HG03175 (cell line): ENCODE results near the gene RRP36.
"Not testable (repeated sequence)": the region's sequence is repeated elsewhere in the genome, so short reads cannot be mapped to it uniquely, and the experiment has no call there.

Experiments used
- ATAC-seq: cut with Tn5 transposase; IDR thresholded peaks from one replicate; pipeline ENCODE4 v1.9.1; 2021; ENCODE audit warnings: mild to moderate bottlenecking, moderate library complexity; ENCODE audit not compliant: unreplicated experiment

Gene RRP36, protein sequence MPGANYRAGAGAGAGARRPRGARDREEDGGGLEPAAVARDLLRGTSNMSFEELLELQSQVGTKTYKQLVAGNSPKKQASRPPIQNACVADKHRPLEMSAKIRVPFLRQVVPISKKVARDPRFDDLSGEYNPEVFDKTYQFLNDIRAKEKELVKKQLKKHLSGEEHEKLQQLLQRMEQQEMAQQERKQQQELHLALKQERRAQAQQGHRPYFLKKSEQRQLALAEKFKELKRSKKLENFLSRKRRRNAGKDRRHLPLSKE

DNA sequence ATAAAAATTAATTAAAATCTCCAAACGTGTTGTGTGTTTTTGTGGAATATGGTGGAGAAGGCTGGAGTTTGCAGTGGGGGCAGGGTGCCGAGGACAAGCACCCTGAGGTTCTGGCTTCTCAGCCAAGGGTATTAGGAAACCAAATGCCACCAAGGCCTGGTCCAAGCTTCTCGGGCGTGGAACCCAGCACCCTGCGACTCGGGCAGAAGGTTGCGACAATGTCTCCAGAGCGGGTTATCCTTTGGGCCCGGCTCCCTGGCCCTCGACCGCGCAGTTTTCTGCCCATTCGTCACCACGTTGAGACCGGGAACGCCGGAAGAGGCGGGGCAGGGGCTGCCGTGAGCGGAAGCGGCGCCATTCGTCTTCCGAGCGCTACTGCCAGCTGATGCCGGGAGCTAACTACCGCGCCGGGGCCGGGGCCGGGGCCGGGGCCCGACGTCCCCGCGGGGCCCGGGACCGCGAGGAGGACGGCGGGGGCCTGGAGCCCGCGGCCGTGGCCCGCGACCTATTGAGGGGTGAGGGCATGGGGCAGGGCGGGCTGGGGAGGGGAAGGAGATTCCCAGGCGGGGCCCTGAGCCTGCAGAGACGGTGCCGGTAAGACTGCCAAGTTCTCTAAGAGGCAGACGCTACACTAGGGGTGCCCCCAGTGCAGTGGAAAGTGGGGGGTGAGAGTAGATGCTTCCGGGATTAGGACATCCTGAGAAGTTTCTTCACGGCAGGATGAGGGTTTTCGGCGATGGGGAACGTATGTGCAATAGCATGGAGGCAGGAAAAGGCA, at the start of gene RRP36:
Gene RRP36 (plus strand): TSS at position 354 of the 778 bp plus-strand sequence. CDS start 32 bp downstream, at position 386.
- ATAC-seq, result peak; percentile 69

DNA sequence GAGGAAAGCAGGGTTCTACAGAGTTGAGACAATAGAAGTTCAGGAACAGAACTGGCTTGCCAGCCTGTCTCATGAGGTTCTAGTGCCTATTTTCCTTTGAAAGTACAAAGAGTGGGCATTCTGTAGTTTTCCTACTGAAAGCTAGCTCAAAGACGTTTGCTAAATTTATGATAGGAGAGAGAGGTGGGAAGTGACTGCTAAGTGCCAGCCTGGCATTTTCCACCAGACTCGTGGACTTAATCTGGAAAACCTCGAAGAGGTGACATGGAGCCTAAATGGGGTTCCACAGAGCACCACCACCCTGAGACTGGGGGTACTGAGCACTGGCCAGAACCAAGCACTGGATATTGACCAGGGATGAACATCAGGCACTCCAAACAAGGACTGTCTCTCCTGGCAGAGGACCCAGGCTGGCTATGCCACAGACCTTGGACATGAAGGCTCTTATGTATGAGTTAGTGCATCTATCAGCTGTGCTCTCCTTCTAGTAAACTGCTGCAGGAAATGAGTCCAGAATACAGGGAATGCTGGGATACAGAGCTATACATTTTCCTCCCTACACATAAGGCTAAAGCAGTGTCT, 49.6 kb upstream of the RRP36 start:
- ATAC-seq, result no peak

- no peak for ATAC-seq
Measured at GRCh38 chr6:42973926-42974325, 47.5 kb upstream of the RRP36 start.

DNA sequence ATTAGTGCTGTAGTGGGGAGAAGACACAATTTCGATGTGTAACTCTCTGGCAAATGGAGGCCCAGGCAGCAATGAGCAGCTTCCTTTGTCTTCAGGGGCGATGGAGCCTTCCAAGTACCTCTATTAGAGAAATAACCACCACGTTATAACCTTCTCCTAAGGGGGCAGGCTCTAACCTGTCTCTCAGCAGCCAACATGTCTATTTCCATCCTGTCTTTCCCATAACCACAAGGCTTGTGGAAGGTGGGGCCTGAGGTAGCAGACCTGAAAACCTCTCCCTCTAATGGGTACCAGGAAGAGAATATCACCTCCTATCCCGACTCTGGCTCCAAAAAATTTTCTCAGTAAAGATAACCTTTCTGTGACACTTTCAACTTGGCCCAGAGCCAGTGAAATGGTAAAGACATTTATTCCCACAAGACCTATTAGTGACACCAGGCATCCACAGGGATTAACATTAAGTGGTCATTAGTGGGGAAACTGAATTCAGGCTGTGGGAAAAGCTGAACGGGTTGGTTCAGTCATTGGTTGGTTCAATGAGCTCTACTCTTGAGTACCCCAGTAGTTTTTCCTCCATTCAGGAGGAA, 46.4 kb upstream of the RRP36 start:
- no peak for ATAC-seq

GRCh38 chr6:42978487-42978838, 43.0 kb upstream of the RRP36 start:
- ATAC-seq, result peak; percentile 24

- peak; percentile 96 for ATAC-seq
Measured at GRCh38 chr6:42978839-42979522, 42.4 kb upstream of the RRP36 start, which contains the start of gene PEX6. PEX6 (minus strand) TSS chr6:42979181; CDS start chr6:42979150, 31 bp downstream.

DNA sequence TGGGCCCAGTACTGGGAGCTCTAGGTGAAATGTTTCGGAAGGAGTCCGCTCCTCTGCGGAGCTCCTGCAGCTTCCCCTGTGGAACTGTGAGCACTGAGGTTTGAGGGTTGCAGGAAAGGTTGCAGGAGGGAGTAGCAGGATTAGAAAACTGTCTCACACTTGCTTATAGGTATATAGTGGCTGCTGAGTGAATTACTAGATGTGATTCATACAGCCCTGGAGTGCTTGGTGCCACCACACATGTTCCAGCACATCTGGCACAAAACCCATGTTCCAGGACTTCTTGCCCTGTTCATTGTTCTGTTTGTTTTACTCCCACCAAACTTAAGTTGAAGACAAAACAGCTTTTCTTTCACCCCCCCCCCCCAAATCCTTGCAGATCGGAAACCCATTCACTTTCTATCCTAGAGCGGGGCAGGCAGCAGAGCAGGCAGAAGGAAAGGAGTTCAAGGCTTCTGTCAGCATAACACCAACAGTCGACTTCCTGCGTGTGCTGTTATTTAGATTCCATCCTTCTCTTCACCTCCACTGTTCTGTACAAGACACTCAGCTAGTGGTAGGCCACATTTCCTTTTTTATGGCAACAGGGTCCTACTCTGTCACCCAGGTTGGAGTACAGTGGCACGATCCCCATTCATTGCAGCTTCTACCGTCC, 41.8 kb upstream of the RRP36 start:
- ATAC-seq, result no peak

GRCh38 chr6:42981836-42982235, 39.6 kb upstream of the RRP36 start:
- ATAC-seq, result no peak

- peak; percentile 92 for ATAC-seq
Measured at GRCh38 chr6:42984001-42984923, 37.2 kb upstream of the RRP36 start, which contains the start of gene PPP2R5D. PPP2R5D (plus strand) TSS chr6:42984570; CDS start chr6:42984678, 108 bp downstream.

DNA sequence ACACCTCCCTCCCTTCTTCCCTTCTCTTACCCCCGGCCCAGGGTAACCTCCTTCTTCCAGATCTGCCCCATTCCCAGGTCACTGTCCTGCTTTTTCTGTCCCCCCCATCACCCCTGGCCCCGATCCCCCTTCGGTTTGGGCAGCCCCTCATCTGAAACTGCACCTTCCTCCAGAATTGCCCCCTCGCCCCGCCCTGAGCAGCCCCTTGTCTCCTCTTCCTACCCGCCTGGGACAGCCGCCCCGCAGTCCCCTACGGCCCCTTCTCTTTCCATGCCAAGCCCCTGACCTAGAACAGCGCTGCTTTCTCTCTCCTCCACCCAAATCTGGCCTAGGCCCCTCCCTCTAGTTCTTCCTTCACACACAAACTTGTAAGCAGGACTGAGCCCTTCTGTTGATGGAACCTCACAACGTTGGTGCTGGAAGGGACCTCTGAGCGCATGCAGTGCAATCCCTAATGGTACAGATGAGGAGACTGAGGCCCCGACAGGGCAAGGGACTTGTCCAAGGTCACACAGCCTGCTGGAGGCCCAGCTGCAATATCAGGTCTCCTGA, 36.4 kb upstream of the RRP36 start:
- ATAC-seq, result no peak

DNA sequence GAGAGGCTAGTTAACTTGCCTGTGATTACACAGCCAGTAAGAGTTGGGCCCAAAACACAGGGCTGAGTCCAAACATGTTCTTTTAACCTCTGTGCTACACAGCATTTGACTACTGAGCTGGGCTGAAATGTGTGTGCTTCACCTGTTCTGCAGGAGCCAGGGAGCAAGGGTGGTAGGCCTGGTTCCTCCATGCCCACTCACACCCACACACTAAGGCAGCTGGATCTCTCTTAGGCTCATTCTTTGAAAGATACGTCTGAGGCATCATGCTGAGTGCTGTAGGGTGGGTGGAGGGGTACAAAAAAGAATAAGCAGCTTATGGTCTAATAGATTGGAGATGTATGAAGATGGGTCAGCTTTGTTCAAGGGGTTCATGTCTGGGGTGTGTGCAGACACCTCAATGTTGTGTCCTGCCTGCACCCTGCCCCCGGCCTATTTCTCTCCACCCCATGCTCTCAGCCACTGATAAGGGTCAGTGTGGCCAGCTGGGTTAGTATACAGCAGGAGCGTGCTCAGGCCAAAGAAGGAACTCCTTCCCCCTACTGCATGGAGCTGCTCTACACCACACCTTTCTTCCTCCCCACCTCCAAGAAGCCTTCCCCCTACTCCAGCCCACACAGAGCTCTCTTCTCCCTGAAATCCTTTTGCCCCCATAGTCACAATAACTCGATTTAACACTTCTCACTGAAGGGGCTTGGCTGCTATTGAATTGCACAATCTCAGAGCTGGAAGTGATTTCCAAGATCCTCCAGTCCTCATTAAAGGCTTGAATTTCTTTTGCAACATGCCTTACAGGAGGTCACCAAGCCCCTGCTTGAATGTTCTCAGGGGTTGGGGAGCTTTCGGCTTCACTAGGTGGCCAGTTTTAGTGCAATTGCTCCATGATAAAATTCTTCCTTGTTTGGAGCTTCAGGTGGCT, 33.6 kb upstream of the RRP36 start:
- ATAC-seq, result no peak

- no peak for ATAC-seq
Measured at GRCh38 chr6:42988486-42989020, 32.9 kb upstream of the RRP36 start.

- no peak for ATAC-seq
Measured at GRCh38 chr6:42989923-42990322, 31.5 kb upstream of the RRP36 start.

- ATAC-seq, result no peak
Measured at GRCh38 chr6:42993445-42993844, 28.0 kb upstream of the RRP36 start.

DNA sequence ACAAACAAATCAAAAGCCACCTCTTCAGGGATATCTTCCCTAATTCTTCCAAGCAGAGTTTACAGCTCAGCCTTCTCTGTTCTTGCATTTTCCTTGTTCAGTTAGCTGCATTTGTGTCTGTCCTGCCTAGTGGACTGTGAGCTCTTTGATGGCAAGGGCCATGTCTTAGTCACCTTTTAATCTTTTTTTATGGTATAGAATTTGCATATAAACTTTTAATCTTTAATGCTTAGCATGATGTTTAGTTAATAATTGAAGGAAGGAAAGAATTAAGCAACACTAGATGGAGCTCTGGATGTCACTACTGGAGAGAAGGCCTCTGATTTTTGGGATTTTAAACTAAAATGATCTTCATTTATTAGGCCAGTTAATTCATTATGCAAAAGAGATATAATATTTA, 24.9 kb upstream of the RRP36 start:
- no peak for ATAC-seq

DNA sequence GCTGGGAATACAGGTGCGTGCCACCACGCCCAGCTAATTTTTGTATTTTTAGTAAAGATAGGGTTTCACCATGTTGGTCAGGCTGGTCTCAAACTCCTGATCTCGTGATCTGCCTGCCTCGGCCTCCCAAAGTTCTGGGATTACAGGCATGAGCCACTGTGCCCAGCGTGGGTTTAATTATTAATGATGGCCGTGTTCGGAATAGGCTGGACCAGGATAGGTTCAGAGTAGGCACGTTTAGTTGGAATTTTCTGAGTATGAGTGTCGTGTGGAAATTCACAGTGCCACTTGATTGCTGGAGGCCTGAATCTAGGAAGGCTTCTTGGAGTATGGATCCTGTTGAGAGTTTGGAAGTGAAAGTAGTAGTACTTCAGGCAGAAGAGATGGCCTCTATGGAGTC, 23.2 kb upstream of the RRP36 start:
- not testable (repeated sequence) for ATAC-seq

DNA sequence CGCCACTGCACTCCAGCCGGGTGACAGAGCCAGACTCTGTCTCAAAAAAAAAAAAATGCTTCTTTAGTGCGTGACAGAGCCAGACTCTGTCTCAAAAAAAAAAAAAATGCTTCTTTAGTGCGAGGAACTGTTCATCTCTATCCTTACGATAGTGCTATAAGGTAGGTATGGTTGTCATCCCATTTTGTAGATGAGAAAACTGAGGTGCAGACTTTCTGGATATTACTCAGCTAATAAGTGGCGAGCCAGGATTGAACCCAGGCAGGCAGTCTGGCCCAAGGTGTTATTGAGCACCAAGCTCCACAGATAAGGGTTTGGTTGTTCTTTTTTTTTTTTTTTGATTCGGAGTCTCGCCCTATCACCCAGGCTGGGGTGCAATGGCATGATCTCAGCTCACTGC, 19.6 kb upstream of the RRP36 start:
- no peak for ATAC-seq

DNA sequence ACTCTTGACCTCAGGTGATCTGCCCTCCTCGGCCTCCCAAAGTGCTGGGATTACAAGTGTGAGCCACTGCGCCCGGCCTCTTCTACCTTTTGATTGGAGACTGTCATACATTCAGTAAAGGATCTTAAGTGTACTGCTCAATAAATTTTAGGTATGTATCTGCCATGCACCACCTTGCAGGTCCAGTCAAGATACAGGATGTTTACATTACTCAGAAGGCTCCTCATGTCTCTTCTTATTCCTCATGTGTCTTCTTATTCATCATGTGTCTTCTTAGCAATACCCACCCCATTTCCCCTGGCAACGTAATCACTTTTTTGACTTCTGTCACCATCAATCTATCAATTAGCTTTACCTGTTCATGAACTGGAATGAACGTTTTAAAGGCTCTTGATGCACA, 15.6 kb upstream of the RRP36 start:
- ATAC-seq, result no peak
